Activated CD4-positive, alpha-beta T cell treated with anti-CD3 and anti-CD28 coated beads, Interleukin-2, amount 50 U/mL, for 4 hours (primary cell): Measurements from ENCODE around the gene TTPAL.

ENCODE experiments used
- DNase-seq, 2 experiments: peaks; one replicate each; pipeline ENCODE4 v3.0.0-alpha.2; 2020

The TTPAL gene, protein sequence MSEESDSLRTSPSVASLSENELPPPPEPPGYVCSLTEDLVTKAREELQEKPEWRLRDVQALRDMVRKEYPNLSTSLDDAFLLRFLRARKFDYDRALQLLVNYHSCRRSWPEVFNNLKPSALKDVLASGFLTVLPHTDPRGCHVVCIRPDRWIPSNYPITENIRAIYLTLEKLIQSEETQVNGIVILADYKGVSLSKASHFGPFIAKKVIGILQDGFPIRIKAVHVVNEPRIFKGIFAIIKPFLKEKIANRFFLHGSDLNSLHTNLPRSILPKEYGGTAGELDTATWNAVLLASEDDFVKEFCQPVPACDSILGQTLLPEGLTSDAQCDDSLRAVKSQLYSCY

DNA sequence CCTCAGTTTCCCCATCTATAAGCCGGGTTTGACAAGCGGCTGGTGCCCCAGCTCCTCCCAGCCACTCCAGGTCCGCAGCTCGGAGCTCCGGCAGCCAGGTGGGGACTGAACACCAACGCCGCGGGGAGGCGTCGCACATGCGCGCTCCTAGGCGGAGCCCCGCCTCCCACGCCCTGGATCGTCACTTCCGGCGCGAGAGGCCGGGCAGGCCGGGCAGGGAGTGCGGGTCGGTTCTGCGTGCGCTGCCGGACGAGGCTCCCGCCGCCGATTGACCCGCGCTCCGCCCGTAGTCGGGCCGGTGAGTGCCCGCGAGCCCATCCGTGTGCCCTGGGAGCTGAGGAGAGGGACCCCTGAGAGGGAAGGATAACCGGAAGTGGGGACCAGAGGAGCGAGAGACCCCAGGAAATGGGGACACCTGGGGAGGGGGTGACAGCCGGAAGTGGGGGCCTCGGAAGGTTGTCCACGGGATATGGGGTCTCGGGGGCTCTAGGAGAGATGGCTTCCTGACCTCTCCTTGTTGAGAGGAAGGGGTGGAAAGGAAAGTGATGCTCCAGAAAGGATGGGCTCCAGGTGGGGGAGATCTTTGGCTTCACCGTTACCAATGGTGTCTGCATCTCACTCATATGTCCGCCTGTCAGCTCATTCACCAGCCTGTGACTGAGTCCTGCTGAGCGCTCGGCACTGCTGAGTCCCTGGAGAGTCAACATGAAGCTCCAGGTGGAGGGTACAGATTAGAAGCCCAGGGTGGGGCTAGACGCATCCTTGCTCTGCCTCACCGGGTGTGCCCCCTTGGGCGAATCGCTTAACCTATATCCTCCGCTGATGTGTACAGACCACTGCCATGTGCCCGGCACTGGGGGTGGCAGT, at the start of gene TTPAL:
TSS of gene TTPAL (plus strand) at position 181 of the 867 bp plus-strand sequence. CDS start 4,126 bp downstream, outside the sequence.
- peak; percentile 83 to 85 for DNase-seq

DNA sequence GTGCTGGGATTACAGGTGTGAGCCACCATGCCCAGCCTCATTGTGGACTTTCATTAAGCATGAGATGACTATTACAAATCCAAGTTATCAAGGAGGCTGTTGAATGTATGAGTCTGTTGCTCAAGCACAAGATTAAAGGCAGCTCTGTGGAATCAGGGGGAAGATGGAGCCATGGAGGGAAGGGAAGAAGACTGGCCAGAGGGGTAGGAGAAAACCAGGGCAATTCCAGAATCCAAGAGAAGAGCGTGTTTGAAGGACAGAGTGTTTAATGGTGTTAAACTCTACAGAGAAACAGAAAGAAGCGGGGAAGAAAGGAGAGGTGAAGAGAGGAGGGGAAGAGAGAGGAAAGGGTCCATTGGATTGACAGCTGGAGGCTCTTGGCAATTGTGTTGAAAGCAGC, 49.8 kb upstream of the TTPAL start:
- DNase-seq = no peak

DNA sequence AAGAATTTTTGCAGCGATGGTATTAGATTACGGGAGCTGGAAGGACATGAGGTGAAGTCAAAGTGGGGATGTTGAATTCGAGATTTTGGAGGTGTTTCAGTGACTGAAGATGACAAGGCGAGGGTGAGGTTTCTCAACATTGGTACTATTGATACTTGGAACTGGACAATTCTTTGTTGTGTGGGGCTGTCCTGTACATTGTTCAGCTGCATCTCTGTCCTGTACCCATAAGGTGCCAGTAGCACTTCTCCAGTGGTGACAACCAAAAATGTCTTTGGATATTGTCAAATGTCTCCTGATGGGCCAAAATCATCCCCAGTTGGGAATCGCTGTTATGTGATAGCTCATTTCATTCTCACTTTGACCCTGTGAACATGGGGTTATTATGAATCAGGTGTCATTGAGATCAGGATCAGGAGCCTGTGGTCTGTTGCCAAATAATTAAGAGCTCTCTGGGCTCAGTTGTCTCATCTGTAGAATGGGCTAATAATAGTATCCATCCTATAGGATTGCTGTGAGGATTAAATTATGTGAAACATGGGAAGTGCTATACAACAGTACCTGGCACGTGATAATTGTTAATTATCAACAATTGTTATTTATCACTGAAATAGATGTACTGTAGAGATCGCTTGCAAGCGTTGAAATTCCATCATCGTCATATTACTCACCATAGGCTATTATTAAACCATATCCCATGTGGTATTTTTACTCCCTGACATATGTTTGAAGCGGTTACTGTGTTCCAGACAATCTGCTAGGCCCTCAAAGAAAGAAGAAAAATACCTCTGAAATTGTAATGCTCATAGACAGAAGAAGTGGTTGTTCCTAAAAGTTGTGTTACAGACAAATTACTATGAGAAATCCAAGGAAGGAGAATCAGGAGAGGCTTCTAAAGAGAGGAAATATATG, 48.5 kb upstream of the TTPAL start:
- no peak for DNase-seq

DNA sequence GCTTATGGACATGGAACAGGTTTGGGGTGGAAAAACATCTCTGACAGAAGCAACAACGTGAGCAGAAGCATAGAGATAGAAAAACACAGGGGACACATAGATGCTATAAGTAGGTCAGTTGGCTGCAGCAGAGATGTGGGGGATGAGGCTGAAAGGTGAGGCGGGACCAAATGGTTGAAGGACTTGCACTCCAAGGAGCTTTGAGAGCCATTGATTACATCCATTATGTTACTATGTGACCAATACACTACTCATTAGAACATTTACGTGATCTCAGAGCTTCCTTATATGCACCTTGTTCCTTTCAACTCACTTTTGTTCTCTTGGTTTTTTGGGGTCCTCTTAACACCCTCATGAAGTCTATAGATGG, 47.9 kb upstream of the TTPAL start:
- DNase-seq = no peak

DNA sequence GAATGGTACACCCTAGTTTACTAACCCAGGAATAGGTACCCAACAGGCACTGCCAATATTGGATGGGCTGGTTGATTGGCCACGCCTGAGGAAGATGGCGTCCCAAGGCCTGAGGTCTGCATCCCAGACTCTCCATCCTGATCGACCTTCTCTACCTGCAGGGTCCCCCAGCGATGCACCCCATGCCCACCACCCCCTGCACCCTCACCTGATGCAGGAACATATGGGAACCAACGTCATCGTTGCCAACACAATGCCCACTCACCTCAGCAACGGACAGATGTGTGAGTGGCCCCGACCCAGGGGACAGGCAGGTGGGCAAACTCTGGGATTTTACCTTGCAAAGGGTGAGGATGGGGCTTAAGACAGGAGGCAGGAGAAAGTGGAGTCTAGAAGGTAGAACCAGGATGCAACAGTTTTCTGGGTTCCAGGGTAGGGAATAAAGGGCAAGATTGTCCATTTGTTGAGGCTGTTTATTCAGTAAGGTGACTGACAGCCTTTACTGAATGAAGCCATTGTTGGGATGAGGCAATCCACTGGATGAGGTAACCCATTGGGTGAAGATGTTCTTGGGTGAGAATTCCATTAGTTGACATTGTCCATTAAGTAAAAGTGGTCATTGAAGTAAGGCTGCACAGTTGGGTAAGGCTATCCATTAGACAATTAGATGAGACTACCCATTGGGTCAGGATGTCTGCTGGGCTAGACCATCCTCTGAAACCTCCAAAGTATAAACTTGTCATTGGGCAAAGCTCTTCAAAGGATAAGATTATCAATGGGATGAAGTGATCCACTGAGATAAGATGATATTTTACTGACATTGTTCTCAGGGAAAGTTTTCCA, 47.3 kb upstream of the TTPAL start:
- DNase-seq = no peak

DNA sequence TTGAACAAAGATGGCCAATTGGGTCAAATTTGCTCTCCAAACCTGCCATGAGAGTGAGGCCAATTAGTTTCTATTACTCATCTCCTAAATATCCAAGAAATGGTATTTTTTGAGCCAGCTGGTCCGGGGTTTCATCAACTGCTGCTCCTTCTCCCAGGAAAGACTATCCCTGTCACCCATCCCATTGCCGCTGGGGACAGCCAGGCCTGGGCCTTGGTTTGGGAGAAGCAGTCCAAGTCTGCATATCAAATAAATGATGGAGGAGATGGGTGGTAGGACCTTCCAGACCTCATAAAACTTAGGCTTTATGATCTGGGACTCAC, 46.7 kb upstream of the TTPAL start:
- no peak for DNase-seq

DNA sequence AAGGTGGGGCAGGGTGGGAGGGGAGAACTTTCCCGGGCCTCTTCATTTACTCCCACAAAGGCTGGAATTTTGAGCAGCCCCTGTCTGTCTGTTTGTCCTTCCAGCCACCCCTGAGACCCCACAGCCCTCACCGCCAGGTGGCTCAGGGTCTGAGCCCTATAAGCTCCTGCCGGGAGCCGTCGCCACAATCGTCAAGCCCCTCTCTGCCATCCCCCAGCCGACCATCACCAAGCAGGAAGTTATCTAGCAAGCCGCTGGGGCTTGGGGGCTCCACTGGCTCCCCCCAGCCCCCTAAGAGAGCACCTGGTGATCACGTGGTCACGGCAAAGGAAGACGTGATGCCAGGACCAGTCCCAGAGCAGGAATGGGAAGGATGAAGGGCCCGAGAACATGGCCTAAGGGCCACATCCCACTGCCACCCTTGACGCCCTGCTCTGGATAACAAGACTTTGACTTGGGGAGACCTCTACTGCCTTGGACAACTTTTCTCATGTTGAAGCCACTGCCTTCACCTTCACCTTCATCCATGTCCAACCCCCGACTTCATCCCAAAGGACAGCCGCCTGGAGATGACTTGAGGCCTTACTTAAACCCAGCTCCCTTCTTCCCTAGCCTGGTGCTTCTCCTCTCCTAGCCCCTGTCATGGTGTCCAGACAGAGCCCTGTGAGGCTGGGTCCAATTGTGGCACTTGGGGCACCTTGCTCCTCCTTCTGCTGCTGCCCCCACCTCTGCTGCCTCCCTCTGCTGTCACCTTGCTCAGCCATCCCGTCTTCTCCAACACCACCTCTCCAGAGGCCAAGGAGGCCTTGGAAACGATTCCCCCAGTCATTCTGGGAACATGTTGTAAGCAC, 46.0 kb upstream of the TTPAL start:
- DNase-seq = no peak

DNA sequence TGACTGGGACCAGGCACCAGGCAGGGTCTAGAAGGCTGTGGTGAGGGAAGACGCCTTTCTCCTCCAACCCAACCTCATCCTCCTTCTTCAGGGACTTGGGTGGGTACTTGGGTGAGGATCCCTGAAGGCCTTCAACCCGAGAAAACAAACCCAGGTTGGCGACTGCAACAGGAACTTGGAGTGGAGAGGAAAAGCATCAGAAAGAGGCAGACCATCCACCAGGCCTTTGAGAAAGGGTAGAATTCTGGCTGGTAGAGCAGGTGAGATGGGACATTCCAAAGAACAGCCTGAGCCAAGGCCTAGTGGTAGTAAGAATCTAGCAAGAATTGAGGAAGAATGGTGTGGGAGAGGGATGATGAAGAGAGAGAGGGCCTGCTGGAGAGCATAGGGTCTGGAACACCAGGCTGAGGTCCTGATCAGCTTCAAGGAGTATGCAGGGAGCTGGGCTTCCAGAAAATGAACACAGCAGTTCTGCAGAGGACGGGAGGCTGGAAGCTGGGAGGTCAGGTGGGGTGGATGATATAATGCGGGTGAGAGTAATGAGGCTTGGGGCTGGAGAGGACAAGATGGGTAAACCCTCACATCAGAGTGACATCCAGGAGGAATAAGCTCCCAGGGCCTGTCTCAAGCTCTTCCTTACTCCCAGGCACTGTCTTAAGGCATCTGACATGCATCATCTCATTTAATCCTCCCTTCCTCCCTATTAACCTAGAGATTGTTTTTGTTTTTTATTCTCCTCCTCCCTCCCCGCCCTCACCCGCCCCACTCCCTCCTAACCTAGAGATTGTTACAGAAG, 45.2 kb upstream of the TTPAL start:
- DNase-seq = no peak

DNA sequence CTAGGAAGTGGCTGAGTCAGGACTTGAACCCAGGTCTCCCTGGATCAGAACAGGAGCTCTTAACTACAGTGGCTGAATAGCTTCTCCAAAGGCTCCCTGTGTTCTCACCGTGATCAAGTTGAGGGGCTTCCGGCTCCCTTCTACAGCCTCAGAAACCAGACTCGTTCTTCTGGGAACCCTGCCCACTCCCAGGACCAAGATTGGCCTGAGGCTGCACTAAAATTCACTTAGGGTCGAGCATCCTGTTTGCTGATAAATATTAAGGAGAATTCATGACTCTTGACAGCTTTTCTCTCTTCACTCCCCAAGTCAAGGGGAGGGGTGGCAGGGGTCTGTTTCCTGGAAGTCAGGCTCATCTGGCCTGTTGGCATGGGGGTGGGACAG, 44.6 kb upstream of the TTPAL start:
- no peak for DNase-seq

DNA sequence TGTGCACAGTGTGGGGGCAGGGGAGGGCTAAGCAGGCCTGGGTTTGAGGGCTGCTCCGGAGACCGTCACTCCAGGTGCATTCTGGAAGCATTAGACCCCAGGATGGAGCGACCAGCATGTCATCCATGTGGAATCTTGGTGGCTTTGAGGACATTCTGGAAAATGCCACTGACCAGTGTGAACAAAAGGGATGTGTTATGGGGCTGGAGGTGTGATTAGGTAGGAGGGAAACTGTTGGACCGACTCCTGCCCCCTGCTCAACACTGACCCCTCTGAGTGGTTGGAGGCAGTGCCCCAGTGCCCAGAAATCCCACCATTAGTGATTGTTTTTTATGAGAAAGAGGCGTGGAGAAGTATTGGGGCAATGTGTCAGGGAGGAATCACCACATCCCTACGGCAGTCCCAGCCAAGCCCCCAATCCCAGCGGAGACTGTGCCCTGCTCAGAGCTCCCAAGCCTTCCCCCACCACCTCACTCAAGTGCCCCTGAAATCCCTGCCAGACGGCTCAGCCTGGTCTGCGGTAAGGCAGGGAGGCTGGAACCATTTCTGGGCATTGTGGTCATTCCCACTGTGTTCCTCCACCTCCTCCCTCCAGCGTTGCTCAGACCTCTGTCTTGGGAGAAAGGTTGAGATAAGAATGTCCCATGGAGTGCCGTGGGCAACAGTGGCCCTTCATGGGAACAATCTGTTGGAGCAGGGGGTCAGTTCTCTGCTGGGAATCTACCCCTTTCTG, 44.0 kb upstream of the TTPAL start:
- no peak for DNase-seq

DNA sequence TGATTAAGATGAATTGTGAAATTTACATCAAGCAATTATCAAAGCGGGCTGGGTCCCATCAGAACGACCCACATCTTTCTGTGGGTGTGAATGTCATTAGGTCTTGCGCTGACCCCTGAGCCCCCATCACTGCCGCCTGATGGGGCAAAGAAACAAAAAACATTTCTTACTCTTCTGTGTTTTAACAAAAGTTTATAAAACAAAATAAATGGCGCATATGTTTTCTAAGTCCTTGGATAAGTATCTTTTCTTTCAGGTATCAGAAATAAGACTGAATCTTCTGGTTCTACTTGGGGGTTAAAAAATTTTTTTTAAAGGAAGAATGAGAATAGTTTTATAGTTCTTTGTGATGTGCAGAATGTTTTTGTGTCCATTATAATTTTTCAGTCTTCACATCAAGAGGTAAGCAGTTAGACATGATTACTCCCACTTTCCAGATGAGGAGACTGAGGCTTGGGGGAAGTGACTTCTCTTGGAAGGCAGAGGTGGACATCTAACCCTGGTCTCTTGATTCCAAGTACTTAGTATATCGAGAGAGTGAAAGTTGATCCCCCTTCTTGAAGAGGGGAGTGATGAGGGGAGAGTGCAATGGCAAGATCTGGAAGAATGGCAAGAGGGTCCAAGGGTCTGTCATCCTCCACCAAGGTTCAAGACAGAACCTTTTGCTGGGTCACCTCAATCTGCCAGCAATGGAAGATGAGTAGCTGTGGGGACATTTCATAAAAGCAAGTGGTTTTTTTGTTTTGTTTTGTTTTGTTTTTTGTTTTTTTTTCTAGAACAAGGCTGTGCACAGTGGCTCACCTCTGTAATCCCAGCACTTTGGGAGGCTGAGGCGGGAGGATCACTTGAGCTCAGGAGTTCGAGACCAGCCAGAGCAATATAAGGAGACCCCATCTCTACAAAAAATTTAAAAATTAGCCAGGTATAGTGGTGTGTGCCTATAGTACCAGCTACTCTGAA, 42.8 kb upstream of the TTPAL start:
- no peak for DNase-seq

DNA sequence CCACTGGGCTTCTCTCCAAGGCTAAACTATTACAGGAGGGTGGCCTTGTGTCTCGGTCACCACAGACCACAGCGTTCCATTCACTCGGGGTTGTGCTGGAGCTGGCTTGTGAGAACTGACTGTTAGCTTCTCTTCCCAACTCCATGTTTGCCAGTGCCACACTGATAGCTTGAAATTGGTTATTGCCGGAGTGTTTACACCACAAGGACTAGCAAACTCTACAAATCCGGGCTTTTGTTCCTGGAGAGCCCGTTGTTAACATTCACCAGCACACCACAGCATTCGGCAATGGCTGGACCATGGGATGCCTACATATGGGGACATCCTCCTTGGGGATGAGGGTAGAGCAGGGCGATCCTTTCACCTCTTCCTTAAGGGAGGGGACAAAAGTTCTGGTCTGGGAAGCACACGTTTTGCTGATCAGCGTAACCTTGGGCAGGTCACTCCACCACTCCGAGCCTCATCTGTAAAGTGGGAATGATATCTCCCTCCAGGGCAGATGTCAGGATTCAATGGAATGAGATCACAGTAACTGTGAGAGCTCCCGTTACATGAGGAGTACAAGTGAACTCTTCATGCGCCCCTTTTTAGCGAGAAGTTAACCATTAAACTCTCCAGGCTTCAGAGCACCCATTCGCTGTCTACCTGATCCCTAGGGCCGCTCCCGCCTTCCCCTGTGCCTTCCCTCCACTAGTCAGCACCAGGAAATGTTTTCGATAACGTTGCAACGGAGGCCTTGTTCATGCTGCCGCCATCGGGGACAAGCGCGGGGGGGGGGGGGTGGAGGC, 41.7 kb upstream of the TTPAL start:
- DNase-seq = no peak

DNA sequence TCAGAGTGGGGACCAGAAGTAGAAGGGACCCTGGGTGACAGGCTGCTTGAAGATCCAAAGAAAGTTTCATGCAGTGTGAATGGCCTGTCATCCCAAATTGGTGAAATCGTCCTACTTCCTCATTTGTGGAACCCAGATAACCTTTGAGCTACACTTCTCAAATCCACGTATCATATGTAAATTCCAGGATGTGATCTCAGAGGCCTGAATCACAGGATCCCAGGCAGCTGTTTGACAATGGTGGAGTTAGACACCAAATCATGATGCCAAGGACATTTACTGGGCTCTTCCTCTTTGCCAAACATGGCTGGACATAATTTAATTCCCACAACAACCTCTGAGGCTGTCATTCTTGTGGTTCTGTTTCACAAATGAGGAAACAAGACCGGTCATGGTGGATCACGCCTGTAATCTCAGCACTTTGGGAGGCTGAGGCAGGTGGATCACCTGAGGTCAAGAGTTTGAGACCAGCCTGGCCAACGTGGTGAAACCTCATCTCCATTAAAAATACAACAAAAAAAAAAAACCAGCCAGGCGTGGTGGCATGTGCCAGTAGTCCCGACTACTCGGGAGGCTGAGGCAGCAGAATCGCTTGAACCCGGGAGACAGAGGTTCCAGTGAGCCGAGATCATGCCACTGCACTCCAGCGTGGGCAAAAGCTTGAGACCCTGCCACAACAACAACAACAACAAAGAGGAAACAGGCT, 39.9 kb upstream of the TTPAL start:
- DNase-seq = no peak

DNA sequence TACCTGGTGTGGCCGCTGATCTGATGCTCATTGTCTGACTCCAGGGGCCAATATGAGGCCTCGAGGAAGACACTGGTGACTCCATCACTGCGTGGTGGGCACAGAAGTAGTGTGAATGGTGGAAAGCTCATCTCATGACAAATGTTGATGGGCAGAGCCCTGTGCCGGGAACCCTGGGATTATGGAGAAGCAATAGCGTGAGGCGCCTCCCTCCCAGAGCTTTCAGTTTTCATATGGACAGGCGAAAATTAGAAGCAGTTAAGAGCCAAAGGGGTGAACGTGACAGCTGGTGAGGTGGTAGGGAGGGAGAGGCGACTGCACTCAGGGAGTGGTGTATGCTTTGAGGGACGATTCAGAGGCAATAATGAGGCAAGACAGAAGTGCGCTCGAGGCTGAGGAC, 39.3 kb upstream of the TTPAL start:
- DNase-seq = no peak

DNA sequence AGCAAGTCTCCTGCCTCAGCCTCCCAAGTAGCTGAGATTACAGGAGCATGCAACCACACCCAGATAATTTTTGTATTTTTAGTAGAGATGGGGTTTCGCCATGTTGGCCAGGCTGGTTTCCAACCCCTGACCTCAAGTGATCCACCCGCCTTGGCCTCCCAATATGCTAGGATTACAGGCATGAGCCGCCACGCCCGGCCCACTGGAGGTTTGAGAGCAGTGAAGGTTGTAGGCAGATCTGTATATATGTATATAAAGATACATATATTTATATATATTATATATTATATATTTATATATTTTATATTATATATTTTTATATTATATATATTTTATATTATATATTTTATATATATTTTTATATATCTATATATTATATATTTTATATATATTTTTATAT, 38.2 kb upstream of the TTPAL start:
- DNase-seq = no peak

DNA sequence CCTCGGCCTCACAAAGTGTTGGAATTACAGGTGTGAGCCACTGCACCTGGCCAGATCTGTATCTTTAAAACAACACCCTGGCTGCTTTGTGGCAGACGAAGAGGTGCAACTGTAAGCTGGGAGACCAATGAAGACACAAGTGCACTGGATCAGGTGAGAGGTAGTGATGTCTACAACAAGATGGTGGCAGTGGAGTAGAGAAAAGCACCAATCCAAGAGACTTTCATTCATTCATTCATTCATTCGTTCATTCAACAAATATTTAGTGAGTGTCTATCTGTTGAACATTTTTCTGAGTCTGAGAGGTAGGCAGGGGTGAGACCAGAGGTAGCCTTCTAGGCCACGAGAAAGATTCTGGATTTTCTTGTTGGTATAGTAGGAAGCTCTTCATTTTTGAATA, 36.9 kb upstream of the TTPAL start:
- DNase-seq = no peak

DNA sequence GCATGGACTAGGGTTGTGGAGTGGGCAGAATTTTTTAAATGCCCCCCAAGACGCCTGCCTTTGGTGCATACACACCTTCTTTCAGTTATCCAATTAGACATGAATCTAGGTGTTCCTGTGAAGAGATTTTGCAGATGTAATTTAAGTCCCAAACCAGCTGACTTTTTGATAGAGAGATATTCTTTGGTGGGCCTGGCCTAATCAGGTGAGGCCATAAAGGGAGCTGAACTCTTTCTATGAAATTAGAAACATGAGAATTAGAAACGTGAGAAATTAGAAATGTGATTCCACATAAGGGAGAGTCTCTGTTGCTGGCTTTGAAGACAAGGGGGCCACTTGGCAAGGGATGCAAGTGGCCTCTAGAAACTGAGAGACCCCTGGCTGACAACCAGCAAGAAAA, 36.4 kb upstream of the TTPAL start:
- no peak for DNase-seq
